Neural crest cell (in vitro differentiated cells): ENCODE measurements around the gene ATP2A1. TPM values are rescaled to one million over a fixed set of nuclear protein-coding genes. Genes with fewer than 3 reads are reported as not detected.
"Not testable (repeated sequence)": the region's sequence is repeated elsewhere in the genome, so short reads cannot be mapped to it uniquely, and the experiment has no call there.

ENCODE experiments used
- DNase-seq: peaks from one replicate; pipeline ENCODE4 v3.0.0; 2021; ENCODE audit warnings: low read depth, mixed read lengths, low spot score
- H3K27ac Mint-ChIP-seq: one replicate; pipeline ENCODE4 v1.8.0; 2021; ENCODE audit warnings: mild to moderate bottlenecking, mixed read lengths; ENCODE audit not compliant: unreplicated experiment
- H3K27me3 Mint-ChIP-seq: 2 replicates; pipeline ENCODE4 v1.8.0; 2021; ENCODE audit warnings: low read depth, mild to moderate bottlenecking, mixed read lengths
- H3K36me3 Mint-ChIP-seq: 2 replicates; pipeline ENCODE4 v1.8.0; 2021; ENCODE audit warnings: low read depth, mild to moderate bottlenecking, mixed read lengths
- H3K4me1 Mint-ChIP-seq: 2 replicates; pipeline ENCODE4 v1.8.0; 2021; ENCODE audit warnings: mixed read lengths
- H3K4me3 Mint-ChIP-seq: one replicate; pipeline ENCODE4 v1.8.0; 2021; ENCODE audit warnings: mild to moderate bottlenecking, mixed read lengths
- H3K9me3 Mint-ChIP-seq: 2 replicates; pipeline ENCODE4 v1.8.0; 2021; ENCODE audit warnings: mixed read lengths
- total RNA-seq: library from RNA; stranded (reverse); gene quantifications from 2 replicates; pipeline ENCODE4 v1.2.1, GENCODE V29; 2021
- TF ChIP-seq, protein P1 (sequence below): fragments of 200-600 bp; sonication (generic); conservative IDR thresholded peaks from 2 replicates; pipeline ENCODE4 v1.5.0; 2021; ENCODE audit warnings: antibody characterized with exemption, mild to moderate bottlenecking

Gene ATP2A1
- total RNA-seq, 1 donor from 2014 or later: 3.3 TPM

- TF ChIP-seq, protein P1, sequence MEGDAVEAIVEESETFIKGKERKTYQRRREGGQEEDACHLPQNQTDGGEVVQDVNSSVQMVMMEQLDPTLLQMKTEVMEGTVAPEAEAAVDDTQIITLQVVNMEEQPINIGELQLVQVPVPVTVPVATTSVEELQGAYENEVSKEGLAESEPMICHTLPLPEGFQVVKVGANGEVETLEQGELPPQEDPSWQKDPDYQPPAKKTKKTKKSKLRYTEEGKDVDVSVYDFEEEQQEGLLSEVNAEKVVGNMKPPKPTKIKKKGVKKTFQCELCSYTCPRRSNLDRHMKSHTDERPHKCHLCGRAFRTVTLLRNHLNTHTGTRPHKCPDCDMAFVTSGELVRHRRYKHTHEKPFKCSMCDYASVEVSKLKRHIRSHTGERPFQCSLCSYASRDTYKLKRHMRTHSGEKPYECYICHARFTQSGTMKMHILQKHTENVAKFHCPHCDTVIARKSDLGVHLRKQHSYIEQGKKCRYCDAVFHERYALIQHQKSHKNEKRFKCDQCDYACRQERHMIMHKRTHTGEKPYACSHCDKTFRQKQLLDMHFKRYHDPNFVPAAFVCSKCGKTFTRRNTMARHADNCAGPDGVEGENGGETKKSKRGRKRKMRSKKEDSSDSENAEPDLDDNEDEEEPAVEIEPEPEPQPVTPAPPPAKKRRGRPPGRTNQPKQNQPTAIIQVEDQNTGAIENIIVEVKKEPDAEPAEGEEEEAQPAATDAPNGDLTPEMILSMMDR: no peak
- no peak for DNase-seq
- Mint-ChIP-seq H3K36me3 (peaks cover 5% of the 10 kb centered on the region), H3K27ac (peak overlapping the region; percentile 100), H3K4me1 (peaks cover 23% of the 10 kb centered on the region), H3K4me3 (peak overlapping the region; percentile 100), H3K27me3 (no peaks in the 10 kb centered on the region), H3K9me3 (no peaks in the 10 kb centered on the region)
These were observed 14.1 kb upstream of the ATP2A1 start for GRCh38 chr16:28863929-28864793.

DNA sequence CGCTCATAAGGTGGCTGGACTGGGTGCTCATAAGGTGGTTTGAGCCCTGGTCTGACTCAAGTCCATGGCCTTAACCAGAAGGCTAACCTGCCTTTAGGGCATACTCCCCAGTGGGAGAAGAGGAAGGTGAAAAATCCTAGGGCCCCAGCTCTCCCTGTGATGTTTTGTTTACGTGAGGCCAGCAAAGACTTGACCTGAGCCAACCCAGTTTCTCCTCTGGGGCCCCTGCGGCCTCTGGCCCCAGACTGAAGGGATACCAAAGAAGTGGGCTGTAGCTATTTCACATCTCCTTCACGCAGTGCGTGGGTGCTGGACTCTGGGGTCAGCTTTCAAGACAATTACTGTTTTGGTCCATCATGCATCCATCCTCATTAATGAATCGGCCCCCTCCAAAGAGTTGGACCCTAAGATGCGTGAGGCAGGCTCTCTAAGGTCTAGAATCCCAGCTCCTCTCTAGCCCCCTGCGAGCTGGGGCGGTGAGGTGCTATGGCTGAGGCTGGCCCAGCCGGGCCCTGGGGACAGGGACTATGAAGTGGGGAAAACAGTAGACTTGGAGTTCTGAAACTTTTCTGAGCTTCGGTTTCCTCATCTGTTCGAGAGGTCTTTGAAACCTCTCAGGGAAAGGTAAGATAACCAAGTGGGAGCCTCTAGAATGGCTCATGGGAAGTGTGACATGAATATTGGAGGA lies 13.1 kb upstream of the ATP2A1 start:
- Mint-ChIP-seq H3K9me3 (no peaks in the 10 kb centered on the region), H3K27ac (no peak overlapping the region), H3K27me3 (no peaks in the 10 kb centered on the region), H3K4me1 (peaks cover 23% of the 10 kb centered on the region), H3K36me3 (peaks cover 6% of the 10 kb centered on the region), H3K4me3 (peak overlapping the region; percentile 100)
- TF ChIP-seq, protein P1: no peak
- DNase-seq: no peak

DNA sequence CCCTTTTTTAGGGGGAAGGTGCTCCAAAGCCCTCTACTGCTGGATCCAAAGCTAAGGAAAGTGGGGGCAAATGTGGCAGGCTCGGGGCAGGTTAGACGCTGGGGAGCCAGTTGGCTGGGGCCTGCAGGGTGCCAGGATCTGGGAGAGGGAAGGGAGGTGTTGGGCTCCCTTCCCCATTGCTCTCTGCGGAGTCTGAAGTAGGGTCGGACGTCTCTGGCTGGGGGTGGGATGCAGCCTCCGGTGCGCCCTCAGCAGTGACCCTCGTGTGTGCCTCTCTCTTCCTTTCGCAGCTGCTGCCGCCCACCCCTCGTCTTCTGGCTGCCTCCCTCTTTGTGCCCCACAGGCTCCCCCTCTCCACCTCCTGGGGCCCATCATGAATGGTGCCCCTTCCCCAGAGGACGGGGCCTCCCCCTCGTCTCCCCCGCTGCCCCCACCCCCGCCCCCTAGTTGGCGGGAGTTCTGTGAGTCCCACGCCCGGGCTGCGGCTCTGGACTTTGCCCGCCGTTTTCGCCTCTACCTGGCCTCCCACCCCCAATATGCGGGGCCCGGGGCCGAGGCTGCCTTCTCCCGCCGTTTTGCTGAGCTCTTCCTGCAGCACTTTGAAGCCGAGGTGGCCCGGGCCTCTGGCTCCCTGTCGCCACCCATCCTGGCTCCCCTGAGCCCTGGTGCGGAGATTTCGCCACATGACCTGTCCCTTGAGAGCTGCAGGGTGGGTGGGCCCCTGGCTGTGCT lies 12.4 kb upstream of the ATP2A1 start:
- no peak overlapping the region for H3K27ac Mint-ChIP-seq
- H3K9me3 Mint-ChIP-seq: no peaks in the 10 kb centered on the region
- H3K36me3 Mint-ChIP-seq: peaks cover 8% of the 10 kb centered on the region
- TF ChIP-seq, protein P1: no peak
- no peaks in the 10 kb centered on the region for H3K27me3 Mint-ChIP-seq
- peaks cover 23% of the 10 kb centered on the region for H3K4me1 Mint-ChIP-seq
- no peak for DNase-seq
- H3K4me3 Mint-ChIP-seq: peak overlapping the region; percentile 100

- no peak for DNase-seq
- Mint-ChIP-seq H3K27ac (no peak overlapping the region), H3K4me1 (peaks cover 23% of the 10 kb centered on the region), H3K36me3 (peaks cover 8% of the 10 kb centered on the region), H3K4me3 (peak overlapping the region; percentile 78), H3K9me3 (no peaks in the 10 kb centered on the region), H3K27me3 (no peaks in the 10 kb centered on the region)
- TF ChIP-seq, protein P1: no peak
These were observed 11.9 kb upstream of the ATP2A1 start for GRCh38 chr16:28866454-28866804.

DNA sequence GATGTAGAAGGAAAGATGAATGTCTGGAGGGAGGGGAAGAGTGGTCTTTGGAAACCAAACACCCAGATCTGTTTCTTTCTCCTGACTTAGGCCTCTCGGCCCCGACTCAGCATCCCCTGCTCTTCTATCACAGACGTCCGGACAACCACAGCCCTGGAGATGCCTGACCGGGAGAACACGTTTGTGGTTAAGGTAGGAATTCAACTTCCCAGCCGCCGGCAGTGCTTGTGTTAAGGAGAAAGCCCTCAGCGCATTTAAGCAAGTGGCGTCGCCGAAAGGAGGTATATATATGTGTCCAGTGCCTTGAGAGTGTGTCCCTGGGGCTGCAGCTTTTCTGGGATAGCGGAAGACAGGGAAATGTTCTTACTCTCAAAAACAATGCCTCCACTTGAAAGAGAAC lies 11.0 kb upstream of the ATP2A1 start:
- H3K4me1 Mint-ChIP-seq: peaks cover 23% of the 10 kb centered on the region
- no peaks in the 10 kb centered on the region for H3K9me3 Mint-ChIP-seq
- H3K4me3 Mint-ChIP-seq: peak overlapping the region; percentile 78
- peak overlapping the region; percentile 62 for H3K27ac Mint-ChIP-seq
- peaks cover 8% of the 10 kb centered on the region for H3K36me3 Mint-ChIP-seq
- TF ChIP-seq, protein P1: no peak
- no peak for DNase-seq
- no peaks in the 10 kb centered on the region for H3K27me3 Mint-ChIP-seq

DNA sequence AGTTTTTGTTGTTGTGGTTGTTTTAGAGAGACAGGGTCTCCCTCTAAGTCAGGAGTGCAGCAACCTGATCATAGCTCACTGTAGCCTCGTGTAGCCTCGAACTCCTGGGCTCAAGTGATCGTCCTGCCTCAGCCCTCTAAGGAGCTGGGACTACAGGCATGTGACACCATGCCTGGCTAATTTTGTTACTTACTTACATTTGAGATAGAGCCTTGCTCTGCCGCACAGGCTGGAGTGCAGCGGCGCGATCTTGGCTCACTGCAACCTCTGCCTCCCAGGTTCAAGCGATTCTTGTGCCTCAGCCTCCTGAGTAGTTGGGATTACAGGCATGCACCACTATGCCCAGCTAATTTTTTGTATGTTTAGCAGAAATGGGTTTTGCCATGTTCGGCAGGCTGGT lies 10.6 kb upstream of the ATP2A1 start:
- not testable (repeated sequence) for H3K36me3 Mint-ChIP-seq, H3K9me3 Mint-ChIP-seq, DNase-seq, H3K27ac Mint-ChIP-seq, H3K27me3 Mint-ChIP-seq
- peaks cover 23% of the 10 kb centered on the region for H3K4me1 Mint-ChIP-seq
- H3K4me3 Mint-ChIP-seq: peak overlapping the region; percentile 78
